Measurements from ENCODE around the gene DOK5.

DOK5 gene

DNA sequence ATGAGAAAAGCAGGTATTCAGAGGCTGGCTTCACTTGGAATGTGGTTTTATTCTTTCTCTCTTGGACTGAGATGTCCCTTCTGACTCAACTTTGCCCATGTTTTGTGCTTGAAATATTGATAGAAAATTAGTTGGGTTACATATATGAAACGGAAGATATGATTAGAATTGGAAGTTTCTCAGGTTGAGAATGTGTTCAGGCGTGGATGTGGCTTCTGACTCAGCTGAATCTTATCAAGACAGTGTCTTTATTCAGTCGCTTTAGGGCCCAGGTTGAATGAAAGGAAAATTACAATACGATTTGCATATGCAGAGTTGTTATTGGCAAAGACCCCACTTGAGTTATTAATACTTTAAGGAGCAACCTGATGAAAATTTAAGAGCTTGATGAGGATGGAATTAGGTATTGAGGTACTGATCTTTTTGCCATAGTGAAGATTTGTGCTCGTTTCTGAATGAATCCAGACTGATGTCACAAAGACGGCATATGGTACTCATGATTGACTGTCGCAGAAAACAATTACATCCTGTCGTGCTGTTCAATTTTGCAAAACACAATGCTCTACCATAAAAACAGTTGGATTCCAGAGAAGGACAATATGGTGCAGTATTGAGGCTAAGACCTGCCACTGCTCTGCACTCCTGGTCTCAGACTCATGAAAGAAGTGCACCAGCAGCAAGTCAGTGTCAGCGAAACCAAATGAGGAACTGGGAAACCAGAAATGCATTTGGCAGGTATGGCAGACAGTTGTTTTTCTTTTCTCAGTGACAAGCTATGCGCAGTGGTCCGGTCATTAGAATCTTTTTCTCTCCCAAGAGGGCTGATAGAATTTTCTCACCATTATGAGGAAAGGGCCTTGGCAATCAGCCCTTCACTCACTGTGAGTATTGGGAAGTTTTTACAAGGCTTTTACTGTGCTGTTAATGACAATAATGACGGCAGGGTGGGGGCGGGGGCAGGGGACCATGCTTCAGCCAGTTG lies 158.3 kb downstream of the DOK5 start:
- H3K27ac ChIP-seq (ENCODE audit: low read depth, low read length), result no peak overlapping the region

DNA sequence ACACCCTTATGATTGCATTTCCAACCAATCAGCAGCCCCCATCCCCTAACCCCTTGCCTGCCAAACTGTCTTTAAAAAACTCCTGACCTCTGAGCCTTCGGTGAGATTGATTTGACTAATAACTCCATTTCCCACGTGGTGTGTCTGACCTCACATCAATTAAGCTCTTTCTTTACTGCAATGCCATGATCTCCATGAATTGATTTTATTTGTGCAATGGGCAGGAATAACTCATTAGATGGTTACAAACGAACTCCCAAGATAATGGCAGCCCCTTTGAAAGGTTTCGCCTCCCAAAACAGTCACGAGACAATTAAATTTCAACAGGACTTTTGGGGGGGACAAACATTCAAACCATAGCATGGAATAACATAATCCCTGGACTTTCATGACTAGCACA lies 161.2 kb downstream of the DOK5 start:
- no peak overlapping the region for H3K9ac ChIP-seq (ENCODE audit: low read length in 5 of 5)
- no peak overlapping the region for H3K4me3 ChIP-seq (ENCODE audit: low read depth in 1 of 5, low read length in 5 of 5)
- no peaks in the 10 kb centered on the region for H3K9me3 ChIP-seq (ENCODE audit: control insufficient read depth in 5 of 5, low read length in 5 of 5)
- no peaks in the 10 kb centered on the region for H3K27me3 ChIP-seq (ENCODE audit: control insufficient read depth in 5 of 5, insufficient read depth in 4 of 5, low read length in 5 of 5)
- H3K27ac ChIP-seq (ENCODE audit: low read depth, low read length), result no peak overlapping the region
- H3K4me1 ChIP-seq (ENCODE audit: control insufficient read depth in 5 of 5, insufficient read depth in 5 of 5, low read length in 5 of 5), result no peaks in the 10 kb centered on the region
- no peaks in the 10 kb centered on the region for H3K36me3 ChIP-seq (ENCODE audit: control insufficient read depth in 5 of 5, insufficient read depth in 5 of 5, low read length in 5 of 5)

More for the DNA sequence above, 158.3 kb downstream of the DOK5 start:
- Histone ChIP-seq H3K4me3 (ENCODE audit: low read depth in 1 of 5, low read length in 5 of 5) (no peak overlapping the region), H3K27me3 (ENCODE audit: control insufficient read depth in 5 of 5, insufficient read depth in 4 of 5, low read length in 5 of 5) (no peaks in the 10 kb centered on the region), H3K36me3 (ENCODE audit: control insufficient read depth in 5 of 5, insufficient read depth in 5 of 5, low read length in 5 of 5) (no peaks in the 10 kb centered on the region), H3K9me3 (ENCODE audit: control insufficient read depth in 5 of 5, low read length in 5 of 5) (no peaks in the 10 kb centered on the region), H3K4me1 (ENCODE audit: control insufficient read depth in 5 of 5, insufficient read depth in 5 of 5, low read length in 5 of 5) (no peaks in the 10 kb centered on the region), H3K9ac (ENCODE audit: low read length in 5 of 5) (no peak overlapping the region)

DNA sequence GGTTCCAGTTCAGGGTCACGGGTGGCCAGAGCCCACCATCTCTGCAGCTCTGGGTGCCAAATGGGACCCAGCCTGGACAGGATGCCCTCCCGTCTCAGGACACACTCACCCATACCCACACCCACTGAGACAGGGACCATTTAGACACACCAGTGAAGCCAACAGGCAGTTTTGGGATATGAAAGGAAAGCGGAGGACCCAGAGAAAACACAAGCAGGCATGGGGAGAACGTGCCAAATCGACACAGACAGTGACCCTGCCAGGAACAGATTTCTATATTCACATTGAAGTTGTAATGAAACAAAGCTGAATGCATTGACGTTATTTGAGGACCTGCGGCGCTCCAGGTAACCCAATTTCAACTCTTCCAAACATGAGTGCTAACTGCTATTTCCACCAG lies 164.5 kb downstream of the DOK5 start:
- Histone ChIP-seq H3K27ac (ENCODE audit: low read depth, low read length) (no peak overlapping the region), H3K4me1 (ENCODE audit: control insufficient read depth in 5 of 5, insufficient read depth in 5 of 5, low read length in 5 of 5) (peaks cover 0 to 7% (median 0%) of the 10 kb centered on the region in 5 donors), H3K27me3 (ENCODE audit: control insufficient read depth in 5 of 5, insufficient read depth in 4 of 5, low read length in 5 of 5) (no peaks in the 10 kb centered on the region), H3K9me3 (ENCODE audit: control insufficient read depth in 5 of 5, low read length in 5 of 5) (no peaks in the 10 kb centered on the region), H3K9ac (ENCODE audit: low read length in 5 of 5) (no peak overlapping the region), H3K4me3 (ENCODE audit: low read depth in 1 of 5, low read length in 5 of 5) (no peak overlapping the region), H3K36me3 (ENCODE audit: control insufficient read depth in 5 of 5, insufficient read depth in 5 of 5, low read length in 5 of 5) (no peaks in the 10 kb centered on the region)

DNA sequence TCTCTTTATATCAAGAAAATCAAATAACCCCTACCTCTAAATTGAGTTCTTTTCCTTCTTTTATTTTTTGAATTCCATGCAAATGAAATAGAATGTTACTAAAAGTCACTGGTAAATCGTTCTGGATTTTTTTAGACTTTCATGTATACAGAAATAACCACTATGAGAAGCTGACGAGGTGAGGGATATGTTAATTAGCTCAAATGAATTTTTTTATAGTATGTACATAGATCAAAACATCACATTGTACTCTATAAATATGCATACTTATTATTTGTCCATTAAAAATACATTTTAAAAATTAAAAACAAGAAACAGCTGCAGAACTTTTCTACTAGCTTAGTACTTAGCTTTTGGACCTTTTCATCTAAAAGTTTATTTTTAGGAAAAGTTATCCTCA lies 165.4 kb downstream of the DOK5 start:
- H3K9me3 ChIP-seq (ENCODE audit: control insufficient read depth in 5 of 5, low read length in 5 of 5), result no peaks in the 10 kb centered on the region

GRCh38 chr20:54642864-54643667 lies 167.7 kb downstream of the DOK5 start:
- Histone ChIP-seq H3K4me1 (ENCODE audit: control insufficient read depth in 5 of 5, insufficient read depth in 5 of 5, low read length in 5 of 5) (peaks cover 0 to 7% (median 0%) of the 10 kb centered on the region in 5 donors), H3K4me3 (ENCODE audit: low read depth in 1 of 5, low read length in 5 of 5) (no peak overlapping the region)

More for the DNA sequence above, 165.4 kb downstream of the DOK5 start:
- no peaks in the 10 kb centered on the region for H3K36me3 ChIP-seq (ENCODE audit: control insufficient read depth in 5 of 5, insufficient read depth in 5 of 5, low read length in 5 of 5)
- no peaks in the 10 kb centered on the region for H3K27me3 ChIP-seq (ENCODE audit: control insufficient read depth in 5 of 5, insufficient read depth in 4 of 5, low read length in 5 of 5)
- H3K9ac ChIP-seq (ENCODE audit: low read length in 5 of 5), result no peak overlapping the region
- H3K4me1 ChIP-seq (ENCODE audit: control insufficient read depth in 5 of 5, insufficient read depth in 5 of 5, low read length in 5 of 5), result peaks cover 0 to 7% (median 0%) of the 10 kb centered on the region in 5 donors
- no peak overlapping the region for H3K4me3 ChIP-seq (ENCODE audit: low read depth in 1 of 5, low read length in 5 of 5)
- no peak overlapping the region for H3K27ac ChIP-seq (ENCODE audit: low read depth, low read length)

GRCh38 chr20:54643761-54644160 lies 168.4 kb downstream of the DOK5 start:
- Histone ChIP-seq H3K9me3 (ENCODE audit: control insufficient read depth in 5 of 5, low read length in 5 of 5) (no peaks in the 10 kb centered on the region), H3K36me3 (ENCODE audit: control insufficient read depth in 5 of 5, insufficient read depth in 5 of 5, low read length in 5 of 5) (no peaks in the 10 kb centered on the region), H3K4me3 (ENCODE audit: low read depth in 1 of 5, low read length in 5 of 5) (no peak overlapping the region), H3K4me1 (ENCODE audit: control insufficient read depth in 5 of 5, insufficient read depth in 5 of 5, low read length in 5 of 5) (peaks cover 0 to 7% (median 0%) of the 10 kb centered on the region in 5 donors), H3K27ac (ENCODE audit: low read depth, low read length) (no peak overlapping the region), H3K27me3 (ENCODE audit: control insufficient read depth in 5 of 5, insufficient read depth in 4 of 5, low read length in 5 of 5) (no peaks in the 10 kb centered on the region), H3K9ac (ENCODE audit: low read length in 5 of 5) (no peak overlapping the region)

More at GRCh38 chr20:54642864-54643667, 167.7 kb downstream of the DOK5 start:
- H3K36me3 ChIP-seq (ENCODE audit: control insufficient read depth in 5 of 5, insufficient read depth in 5 of 5, low read length in 5 of 5), result no peaks in the 10 kb centered on the region
- H3K9ac ChIP-seq (ENCODE audit: low read length in 5 of 5), result no peak overlapping the region
- no peaks in the 10 kb centered on the region for H3K27me3 ChIP-seq (ENCODE audit: control insufficient read depth in 5 of 5, insufficient read depth in 4 of 5, low read length in 5 of 5)
- no peaks in the 10 kb centered on the region for H3K9me3 ChIP-seq (ENCODE audit: control insufficient read depth in 5 of 5, low read length in 5 of 5)
- H3K27ac ChIP-seq (ENCODE audit: low read depth, low read length), result no peak overlapping the region

DNA sequence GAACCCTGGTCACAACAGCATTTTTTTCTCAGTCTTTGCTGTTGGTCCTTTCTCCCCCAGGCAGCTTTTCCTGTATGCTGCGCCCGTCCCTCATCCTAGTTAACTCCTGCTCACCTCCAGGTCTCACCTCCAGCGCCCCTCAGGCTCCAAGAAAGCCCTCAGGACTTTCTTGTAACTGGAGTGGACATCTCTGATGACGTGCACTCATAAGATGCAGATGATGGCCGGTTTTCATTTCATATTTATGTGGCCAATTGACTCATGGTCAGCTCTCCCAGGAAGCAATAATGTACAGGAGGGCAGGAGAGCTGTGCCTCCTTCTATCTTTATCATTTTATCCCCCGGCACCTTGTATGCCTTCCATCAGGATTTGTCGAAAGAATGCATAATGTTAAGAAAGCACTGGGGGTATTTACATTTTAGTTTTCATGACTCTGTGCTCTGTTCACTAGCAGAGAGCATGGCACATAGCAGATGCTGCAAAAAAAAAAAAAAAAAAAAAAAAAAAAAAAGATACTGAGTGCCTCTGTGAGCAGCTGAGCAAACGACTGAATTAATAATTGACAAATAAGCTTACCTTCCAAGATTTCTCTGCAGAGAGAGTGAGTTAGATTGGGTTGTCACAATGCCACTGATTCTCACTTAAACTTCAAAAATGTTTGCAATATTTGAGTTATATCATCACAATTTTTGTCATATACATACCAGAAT lies 170.2 kb downstream of the DOK5 start:
- H3K9me3 ChIP-seq (ENCODE audit: control insufficient read depth in 5 of 5, low read length in 5 of 5), result no peaks in the 10 kb centered on the region
- H3K36me3 ChIP-seq (ENCODE audit: control insufficient read depth in 5 of 5, insufficient read depth in 5 of 5, low read length in 5 of 5), result no peaks in the 10 kb centered on the region
- H3K27me3 ChIP-seq (ENCODE audit: control insufficient read depth in 5 of 5, insufficient read depth in 4 of 5, low read length in 5 of 5), result no peaks in the 10 kb centered on the region
- H3K4me1 ChIP-seq (ENCODE audit: control insufficient read depth in 5 of 5, insufficient read depth in 5 of 5, low read length in 5 of 5), result peaks cover 0 to 10% (median 0%) of the 10 kb centered on the region in 5 donors
- no peak overlapping the region for H3K27ac ChIP-seq (ENCODE audit: low read depth, low read length)
- H3K4me3 ChIP-seq (ENCODE audit: low read depth in 1 of 5, low read length in 5 of 5), result no peak overlapping the region
- H3K9ac ChIP-seq (ENCODE audit: low read length in 5 of 5), result no peak overlapping the region

GRCh38 chr20:54646156-54646517 lies 170.7 kb downstream of the DOK5 start:
- no peaks in the 10 kb centered on the region for H3K27me3 ChIP-seq (ENCODE audit: control insufficient read depth in 5 of 5, insufficient read depth in 4 of 5, low read length in 5 of 5)
- no peaks in the 10 kb centered on the region for H3K9me3 ChIP-seq (ENCODE audit: control insufficient read depth in 5 of 5, low read length in 5 of 5)
- H3K4me1 ChIP-seq (ENCODE audit: control insufficient read depth in 5 of 5, insufficient read depth in 5 of 5, low read length in 5 of 5), result peaks cover 0 to 10% (median 0%) of the 10 kb centered on the region in 5 donors
- no peak overlapping the region for H3K9ac ChIP-seq (ENCODE audit: low read length in 5 of 5)
- H3K27ac ChIP-seq (ENCODE audit: low read depth, low read length), result no peak overlapping the region
- no peak overlapping the region for H3K4me3 ChIP-seq (ENCODE audit: low read depth in 1 of 5, low read length in 5 of 5)
- H3K36me3 ChIP-seq (ENCODE audit: control insufficient read depth in 5 of 5, insufficient read depth in 5 of 5, low read length in 5 of 5), result no peaks in the 10 kb centered on the region

DNA sequence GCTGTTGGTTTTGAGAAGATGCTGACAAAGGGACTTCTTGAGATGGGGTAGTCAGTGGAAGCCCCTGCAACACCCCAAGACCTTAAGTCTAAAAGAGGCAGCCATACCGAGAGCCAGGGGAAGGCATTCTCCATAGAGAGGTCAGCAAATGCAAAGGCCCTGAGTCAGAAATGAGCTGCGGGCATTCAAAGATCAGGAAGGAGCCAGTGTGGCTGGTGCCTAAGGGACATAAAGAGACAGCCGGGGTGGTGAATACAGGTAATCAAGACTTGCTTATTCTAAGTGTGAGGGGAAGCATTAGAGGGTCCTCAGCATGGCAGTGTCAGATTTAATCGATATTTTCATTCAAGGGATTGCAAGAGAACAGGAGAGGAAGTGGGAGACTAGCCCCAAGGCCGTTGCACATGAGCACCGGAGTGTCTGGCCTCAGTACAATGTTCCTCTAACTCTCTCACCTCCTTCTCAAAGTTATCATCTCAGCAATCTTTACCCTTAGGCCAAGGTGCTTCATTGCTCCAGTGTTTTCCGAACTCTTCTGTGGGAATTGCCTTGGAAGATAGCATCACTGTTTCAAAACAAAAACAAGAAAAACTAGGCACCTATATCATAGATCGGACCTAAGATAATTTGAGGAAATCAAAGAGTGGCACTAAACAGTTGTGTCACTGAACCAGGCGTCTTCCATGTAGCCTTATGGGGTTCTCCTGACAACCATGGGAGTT lies 173.2 kb downstream of the DOK5 start:
- H3K27me3 ChIP-seq (ENCODE audit: control insufficient read depth in 5 of 5, insufficient read depth in 4 of 5, low read length in 5 of 5), result no peaks in the 10 kb centered on the region
- no peak overlapping the region for H3K9ac ChIP-seq (ENCODE audit: low read length in 5 of 5)
- no peaks in the 10 kb centered on the region for H3K9me3 ChIP-seq (ENCODE audit: control insufficient read depth in 5 of 5, low read length in 5 of 5)
- no peak overlapping the region for H3K27ac ChIP-seq (ENCODE audit: low read depth, low read length)
- H3K36me3 ChIP-seq (ENCODE audit: control insufficient read depth in 5 of 5, insufficient read depth in 5 of 5, low read length in 5 of 5), result no peaks in the 10 kb centered on the region
- no peak overlapping the region for H3K4me3 ChIP-seq (ENCODE audit: low read depth in 1 of 5, low read length in 5 of 5)
- H3K4me1 ChIP-seq (ENCODE audit: control insufficient read depth in 5 of 5, insufficient read depth in 5 of 5, low read length in 5 of 5), result peaks cover 0 to 3% (median 0%) of the 10 kb centered on the region in 5 donors
